Suprapubic skin (tissue), 4 donors: ENCODE measurements around the gene TMEM260.

Experiments used
- POLR2A ChIP-seq, 2 donors: fragments of 450-650 bp; IDR thresholded peaks; one replicate each; pipeline ENCODE4 v1.6.1; 2017; ENCODE audit warnings: antibody characterized with exemption in 2 of 2, mild to moderate bottlenecking in 2 of 2, moderate library complexity in 2 of 2
- POLR2AphosphoS5 ChIP-seq, 3 donors: sonication (generic); formaldehyde crosslinking; IDR thresholded peaks; one replicate each; pipeline ENCODE4 v1.6.1; 2017; ENCODE audit warnings: antibody characterized with exemption in 3 of 3

- no peak for TF ChIP-seq POLR2AphosphoS5 (IDR thresholded peaks at IDR 0.05)
- TF ChIP-seq POLR2A (IDR thresholded peaks at IDR 0.05): no peak
Observed at GRCh38 chr14:56635041-56635440, 55.4 kb downstream of the TMEM260 start.
